ENCODE data around the gene LRRC72. TPM values are rescaled to one million over a fixed set of nuclear protein-coding genes. Genes with fewer than 3 reads are reported as not detected.
A peak's percentile ranks its signal among the peaks of the same experiment; 100 is the strongest.

LRRC72 gene
- total and polyA plus RNA-seq, 9 of the 15 experiments (the other 6 are each of a cell fraction or from before 2014, with no cell fraction given) = 0.10 TPM; not detected in 8

GRCh38 chr7:16564909-16565426, 38.3 kb downstream of the LRRC72 start (continued):
- TF ChIP-seq CTCF (IDR thresholded peaks at IDR 0.05 in 2 of 3, conservative IDR thresholded peaks at IDR 0.05 in 1 of 3; ENCODE audit: insufficient read depth in 2 of 3, low read depth in 1 of 3, low read length in 3 of 3) (peak; percentile 62 to 86 (median 68); a peak in 5 of 6 replicates), ZNF695 (CRISPR knock-in tag; IDR thresholded peaks at IDR 0.05) (no peak), CC2D1A (IDR thresholded peaks at IDR 0.05) (peak; percentile 80), CREBBP (IDR thresholded peaks at IDR 0.05; ENCODE audit: low read depth, low read length) (no peak), RCOR1 (IDR thresholded peaks at IDR 0.05; ENCODE audit: borderline replicate concordance in 1 of 2, low read depth in 2 of 2, low read length in 2 of 2) (peak in 1 of 2 experiments; percentile 3; a peak in 1 of 4 replicates), ZBTB11 (CRISPR knock-in tag; IDR thresholded peaks at IDR 0.05) (no peak), JUND (IDR thresholded peaks at IDR 0.05; ENCODE audit: borderline replicate concordance, low read depth, low read length) (no peak), JUND (tag; IDR thresholded peaks at IDR 0.05; ENCODE audit: borderline replicate concordance, low read depth, low read length) (no peak), NR1H2 (CRISPR knock-in tag; IDR thresholded peaks at IDR 0.05) (no peak), ETV6 (IDR thresholded peaks at IDR 0.05; ENCODE audit: borderline replicate concordance in 1 of 2, low read depth in 2 of 2, low read length in 1 of 2) (no peak), ETV6 (CRISPR knock-in tag; IDR thresholded peaks at IDR 0.05; ENCODE audit: borderline replicate concordance) (no peak), ZFP91 (CRISPR knock-in tag; IDR thresholded peaks at IDR 0.05) (no peak), TCFL5 (CRISPR knock-in tag; conservative IDR thresholded peaks at IDR 0.05) (no peak), TEAD1 (CRISPR knock-in tag; IDR thresholded peaks at IDR 0.05) (no peak), HLTF (IDR thresholded peaks at IDR 0.05) (no peak), ZNF212 (CRISPR knock-in tag; IDR thresholded peaks at IDR 0.05) (no peak)
- TF ChIP-seq, protein P1, sequence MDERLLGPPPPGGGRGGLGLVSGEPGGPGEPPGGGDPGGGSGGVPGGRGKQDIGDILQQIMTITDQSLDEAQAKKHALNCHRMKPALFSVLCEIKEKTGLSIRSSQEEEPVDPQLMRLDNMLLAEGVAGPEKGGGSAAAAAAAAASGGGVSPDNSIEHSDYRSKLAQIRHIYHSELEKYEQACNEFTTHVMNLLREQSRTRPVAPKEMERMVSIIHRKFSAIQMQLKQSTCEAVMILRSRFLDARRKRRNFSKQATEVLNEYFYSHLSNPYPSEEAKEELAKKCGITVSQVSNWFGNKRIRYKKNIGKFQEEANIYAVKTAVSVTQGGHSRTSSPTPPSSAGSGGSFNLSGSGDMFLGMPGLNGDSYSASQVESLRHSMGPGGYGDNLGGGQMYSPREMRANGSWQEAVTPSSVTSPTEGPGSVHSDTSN (CRISPR knock-in tag; IDR thresholded peaks at IDR 0.05; ENCODE audit: low read depth) = no peak
- TF ChIP-seq, protein P1 (tag; conservative IDR thresholded peaks at IDR 0.05; ENCODE audit: low read depth) = no peak
